HEK293 (cell line): Measurements from ENCODE around the gene GALNT2.

Experiments
- CTCF ChIA-PET: fragments of 350-600 bp; formaldehyde crosslinking; extraction: SDS; loops from one replicate; lab custom pipeline; 2021; ENCODE audit warnings: antibody characterized with exemption; lab: Yijun Ruan, JAX
- POLR2A ChIA-PET: fragments of 300-600 bp; formaldehyde crosslinking; extraction: SDS; loops from one replicate; lab custom pipeline; 2020; ENCODE audit warnings: antibody characterized with exemption, inconsistent platforms; lab: Yijun Ruan, JAX
- H3K27ac ChIP-seq: fragments of 200-500 bp; sonication (Bioruptor generic); 2 replicates; pipeline ENCODE4 v1.5.1; 2014; ENCODE audit warnings: low read depth, low read length, control low read depth, inconsistent platforms; ENCODE audit errors: extremely low read depth
- H3K36me3 ChIP-seq, 2 experiments: fragments of 200-500 bp in 1 of 2; sonication (Bioruptor generic) in 1 of 2; 1 replicate in 1 of 2; 2 replicates in 1 of 2; pipeline ENCODE4 v1.5.1; 2014 to 2017; ENCODE audit warnings: inconsistent platforms in 2 of 2, low read length in 2 of 2; ENCODE audit not compliant: control insufficient read depth in 2 of 2, insufficient read depth in 1 of 2
- H3K4me1 ChIP-seq: fragments of 200-500 bp; sonication (Bioruptor generic); 2 replicates; pipeline ENCODE4 v1.5.1; 2014; ENCODE audit warnings: mild to moderate bottlenecking, low read length, inconsistent platforms; ENCODE audit not compliant: control insufficient read depth, insufficient read depth
- H3K4me3 ChIP-seq: 2 replicates; pipeline ENCODE4 v1.5.1; 2011; ENCODE audit warnings: low read depth, mild to moderate bottlenecking, control low read depth, low read length, moderate library complexity
- H3K9me3 ChIP-seq: fragments of 200-500 bp; sonication (Bioruptor generic); 2 replicates; pipeline ENCODE4 v1.5.1; 2014; ENCODE audit warnings: low read depth, low read length, inconsistent platforms; ENCODE audit not compliant: control insufficient read depth, insufficient read depth
- KLF1 ChIP-seq: fragments of 450-650 bp; formaldehyde crosslinking; IDR thresholded peaks from 2 replicates; pipeline ENCODE4 v1.5.1; 2016; ENCODE audit warnings: missing biosample characterization, missing genetic modification characterization
- KLF16 ChIP-seq: fragments of 450-650 bp; formaldehyde crosslinking; IDR thresholded peaks from 2 replicates; pipeline ENCODE4 v1.5.1; 2017; ENCODE audit warnings: missing biosample characterization, missing genetic modification characterization
- SP7 ChIP-seq: fragments of 450-650 bp; formaldehyde crosslinking; IDR thresholded peaks from 2 replicates; pipeline ENCODE4 v1.5.1; 2016; ENCODE audit warnings: missing biosample characterization, missing genetic modification characterization
- ZBTB7A ChIP-seq: fragments of 450-650 bp; formaldehyde crosslinking; IDR thresholded peaks from 2 replicates; pipeline ENCODE4 v1.5.1; 2016; ENCODE audit warnings: low read depth, missing biosample characterization, missing genetic modification characterization
- ZIC2 ChIP-seq: fragments of 450-650 bp; formaldehyde crosslinking; IDR thresholded peaks from 2 replicates; pipeline ENCODE4 v1.5.1; 2016; ENCODE audit warnings: missing biosample characterization, missing genetic modification characterization
- ZNF16 ChIP-seq: fragments of 450-650 bp; formaldehyde crosslinking; IDR thresholded peaks from 2 replicates; pipeline ENCODE4 v1.5.1; 2016; ENCODE audit warnings: low read depth, missing biosample characterization, missing genetic modification characterization
- ZNF202 ChIP-seq: fragments of 450-650 bp; formaldehyde crosslinking; IDR thresholded peaks from 2 replicates; pipeline ENCODE4 v1.5.1; 2016; ENCODE audit warnings: missing biosample characterization, missing genetic modification characterization, borderline replicate concordance
- ZNF214 ChIP-seq: fragments of 450-650 bp; formaldehyde crosslinking; IDR thresholded peaks from 2 replicates; pipeline ENCODE4 v1.5.1; 2017; ENCODE audit warnings: missing biosample characterization, mild to moderate bottlenecking, missing genetic modification characterization, borderline replicate concordance
- ZNF292 ChIP-seq: fragments of 450-650 bp; formaldehyde crosslinking; IDR thresholded peaks from 2 replicates; pipeline ENCODE4 v1.5.1; 2016; ENCODE audit warnings: low read depth, missing biosample characterization, missing genetic modification characterization, borderline replicate concordance
- ZNF335 ChIP-seq: fragments of 450-650 bp; formaldehyde crosslinking; conservative IDR thresholded peaks from 2 replicates; pipeline ENCODE4 v1.5.1; 2016; ENCODE audit warnings: missing biosample characterization, missing genetic modification characterization
- ZNF350 ChIP-seq: fragments of 450-650 bp; formaldehyde crosslinking; IDR thresholded peaks from 2 replicates; pipeline ENCODE4 v1.5.0; 2017; ENCODE audit warnings: missing biosample characterization, mild to moderate bottlenecking, missing genetic modification characterization
- ZNF510 ChIP-seq: fragments of 450-650 bp; formaldehyde crosslinking; IDR thresholded peaks from 2 replicates; pipeline ENCODE4 v1.5.1; 2018; ENCODE audit warnings: mild to moderate bottlenecking, missing genetic modification characterization, missing biosample characterization; ENCODE audit not compliant: insufficient replicate concordance
- ZNF747 ChIP-seq: fragments of 450-650 bp; formaldehyde crosslinking; IDR thresholded peaks from 2 replicates; pipeline ENCODE4 v1.5.1; 2016; ENCODE audit warnings: missing biosample characterization, missing genetic modification characterization
- TF ChIP-seq, protein P1 (sequence below): fragments of 450-650 bp; formaldehyde crosslinking; IDR thresholded peaks from 2 replicates; pipeline ENCODE4 v1.5.1; 2017; ENCODE audit warnings: missing biosample characterization, missing genetic modification characterization
- TF ChIP-seq, protein P2 (sequence below): fragments of 450-650 bp; formaldehyde crosslinking; IDR thresholded peaks from 2 replicates; pipeline ENCODE4 v1.5.1; 2017; ENCODE audit warnings: missing biosample characterization, missing genetic modification characterization
- TF ChIP-seq, protein P3 (sequence below): fragments of 450-650 bp; formaldehyde crosslinking; IDR thresholded peaks from 2 replicates; pipeline ENCODE4 v1.5.1; 2016; ENCODE audit warnings: missing biosample characterization, missing genetic modification characterization
- TF ChIP-seq, protein P4 (sequence below): fragments of 450-650 bp; formaldehyde crosslinking; IDR thresholded peaks from 2 replicates; pipeline ENCODE4 v1.5.1; 2017; ENCODE audit warnings: missing biosample characterization, mild to moderate bottlenecking, missing genetic modification characterization, moderate library complexity
- TF ChIP-seq, protein P5 (sequence below): fragments of 450-650 bp; formaldehyde crosslinking; IDR thresholded peaks from 2 replicates; pipeline ENCODE4 v1.5.1; 2016; ENCODE audit warnings: missing biosample characterization, missing genetic modification characterization, borderline replicate concordance
- TF ChIP-seq, protein P6 (sequence below): IDR thresholded peaks from 2 replicates; pipeline ENCODE4 v1.6.1; 2011; ENCODE audit warnings: mild to moderate bottlenecking, low read depth, low read length, borderline replicate concordance

GALNT2 gene

DNA sequence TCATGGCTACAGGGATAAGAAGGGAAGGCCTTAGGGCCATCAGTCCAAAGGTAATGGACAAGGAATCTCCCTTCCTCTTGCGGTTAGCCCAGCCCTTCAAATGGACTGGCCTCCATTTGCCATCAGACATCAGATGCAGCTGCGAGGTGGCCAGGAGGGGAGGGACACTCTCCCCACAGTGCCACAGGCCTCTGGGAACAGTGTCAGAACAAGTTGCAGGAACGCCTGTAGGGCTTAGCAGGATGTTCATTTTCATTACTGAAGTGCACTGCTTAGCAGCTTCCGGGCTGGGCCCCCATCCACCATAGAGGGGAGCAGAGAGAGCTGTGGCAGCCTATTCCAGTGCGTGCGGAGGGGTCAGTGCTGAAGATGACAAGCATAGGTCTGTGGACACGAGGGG is 127.5 kb downstream of the GALNT2 start:
- no peak overlapping the region for H3K27ac ChIP-seq
- no peak for TF ChIP-seq ZNF202
- no peak for TF ChIP-seq ZNF350 (tag by site-specific recombination)
- no peak for TF ChIP-seq ZNF214
- TF ChIP-seq, protein P1, sequence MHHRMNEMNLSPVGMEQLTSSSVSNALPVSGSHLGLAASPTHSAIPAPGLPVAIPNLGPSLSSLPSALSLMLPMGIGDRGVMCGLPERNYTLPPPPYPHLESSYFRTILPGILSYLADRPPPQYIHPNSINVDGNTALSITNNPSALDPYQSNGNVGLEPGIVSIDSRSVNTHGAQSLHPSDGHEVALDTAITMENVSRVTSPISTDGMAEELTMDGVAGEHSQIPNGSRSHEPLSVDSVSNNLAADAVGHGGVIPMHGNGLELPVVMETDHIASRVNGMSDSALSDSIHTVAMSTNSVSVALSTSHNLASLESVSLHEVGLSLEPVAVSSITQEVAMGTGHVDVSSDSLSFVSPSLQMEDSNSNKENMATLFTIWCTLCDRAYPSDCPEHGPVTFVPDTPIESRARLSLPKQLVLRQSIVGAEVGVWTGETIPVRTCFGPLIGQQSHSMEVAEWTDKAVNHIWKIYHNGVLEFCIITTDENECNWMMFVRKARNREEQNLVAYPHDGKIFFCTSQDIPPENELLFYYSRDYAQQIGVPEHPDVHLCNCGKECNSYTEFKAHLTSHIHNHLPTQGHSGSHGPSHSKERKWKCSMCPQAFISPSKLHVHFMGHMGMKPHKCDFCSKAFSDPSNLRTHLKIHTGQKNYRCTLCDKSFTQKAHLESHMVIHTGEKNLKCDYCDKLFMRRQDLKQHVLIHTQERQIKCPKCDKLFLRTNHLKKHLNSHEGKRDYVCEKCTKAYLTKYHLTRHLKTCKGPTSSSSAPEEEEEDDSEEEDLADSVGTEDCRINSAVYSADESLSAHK (tag by site-specific recombination): no peak
- no peak for TF ChIP-seq KLF1 (tag by site-specific recombination)
- TF ChIP-seq, protein P2, sequence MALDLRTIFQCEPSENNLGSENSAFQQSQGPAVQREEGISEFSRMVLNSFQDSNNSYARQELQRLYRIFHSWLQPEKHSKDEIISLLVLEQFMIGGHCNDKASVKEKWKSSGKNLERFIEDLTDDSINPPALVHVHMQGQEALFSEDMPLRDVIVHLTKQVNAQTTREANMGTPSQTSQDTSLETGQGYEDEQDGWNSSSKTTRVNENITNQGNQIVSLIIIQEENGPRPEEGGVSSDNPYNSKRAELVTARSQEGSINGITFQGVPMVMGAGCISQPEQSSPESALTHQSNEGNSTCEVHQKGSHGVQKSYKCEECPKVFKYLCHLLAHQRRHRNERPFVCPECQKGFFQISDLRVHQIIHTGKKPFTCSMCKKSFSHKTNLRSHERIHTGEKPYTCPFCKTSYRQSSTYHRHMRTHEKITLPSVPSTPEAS (tag by site-specific recombination): no peak
- no peak for TF ChIP-seq KLF16 (tag by site-specific recombination)
- TF ChIP-seq SP7 (tag by site-specific recombination): no peak
- TF ChIP-seq ZNF747 (tag by site-specific recombination): no peak
- TF ChIP-seq, protein P3, sequence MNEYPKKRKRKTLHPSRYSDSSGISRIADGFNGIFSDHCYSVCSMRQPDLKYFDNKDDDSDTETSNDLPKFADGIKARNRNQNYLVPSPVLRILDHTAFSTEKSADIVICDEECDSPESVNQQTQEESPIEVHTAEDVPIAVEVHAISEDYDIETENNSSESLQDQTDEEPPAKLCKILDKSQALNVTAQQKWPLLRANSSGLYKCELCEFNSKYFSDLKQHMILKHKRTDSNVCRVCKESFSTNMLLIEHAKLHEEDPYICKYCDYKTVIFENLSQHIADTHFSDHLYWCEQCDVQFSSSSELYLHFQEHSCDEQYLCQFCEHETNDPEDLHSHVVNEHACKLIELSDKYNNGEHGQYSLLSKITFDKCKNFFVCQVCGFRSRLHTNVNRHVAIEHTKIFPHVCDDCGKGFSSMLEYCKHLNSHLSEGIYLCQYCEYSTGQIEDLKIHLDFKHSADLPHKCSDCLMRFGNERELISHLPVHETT: no peak
- TF ChIP-seq ZNF510 (tag by site-specific recombination): no peak
- TF ChIP-seq, protein P4, sequence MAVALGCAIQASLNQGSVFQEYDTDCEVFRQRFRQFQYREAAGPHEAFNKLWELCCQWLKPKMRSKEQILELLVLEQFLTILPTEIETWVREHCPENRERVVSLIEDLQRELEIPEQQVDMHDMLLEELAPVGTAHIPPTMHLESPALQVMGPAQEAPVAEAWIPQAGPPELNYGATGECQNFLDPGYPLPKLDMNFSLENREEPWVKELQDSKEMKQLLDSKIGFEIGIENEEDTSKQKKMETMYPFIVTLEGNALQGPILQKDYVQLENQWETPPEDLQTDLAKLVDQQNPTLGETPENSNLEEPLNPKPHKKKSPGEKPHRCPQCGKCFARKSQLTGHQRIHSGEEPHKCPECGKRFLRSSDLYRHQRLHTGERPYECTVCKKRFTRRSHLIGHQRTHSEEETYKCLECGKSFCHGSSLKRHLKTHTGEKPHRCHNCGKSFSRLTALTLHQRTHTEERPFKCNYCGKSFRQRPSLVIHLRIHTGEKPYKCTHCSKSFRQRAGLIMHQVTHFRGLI (tag by site-specific recombination): no peak
- TF ChIP-seq, all 188 proteins: peak for 0
- ChIA-PET POLR2A (no interaction called here), CTCF (interaction anchor here (1.1 kb wide), 1 partner anchor 95 kb away, joined by 3 read pairs; no protein-coding TSS in a partner anchor)
- no peaks in the 10 kb centered on the region for H3K9me3 ChIP-seq
- H3K4me3 ChIP-seq: no peak overlapping the region
- peaks cover 2% of the 10 kb centered on the region; the same call in 1 of the 2 replicates for H3K4me1 ChIP-seq
- H3K36me3 ChIP-seq: no peaks in the 10 kb centered on the region

DNA sequence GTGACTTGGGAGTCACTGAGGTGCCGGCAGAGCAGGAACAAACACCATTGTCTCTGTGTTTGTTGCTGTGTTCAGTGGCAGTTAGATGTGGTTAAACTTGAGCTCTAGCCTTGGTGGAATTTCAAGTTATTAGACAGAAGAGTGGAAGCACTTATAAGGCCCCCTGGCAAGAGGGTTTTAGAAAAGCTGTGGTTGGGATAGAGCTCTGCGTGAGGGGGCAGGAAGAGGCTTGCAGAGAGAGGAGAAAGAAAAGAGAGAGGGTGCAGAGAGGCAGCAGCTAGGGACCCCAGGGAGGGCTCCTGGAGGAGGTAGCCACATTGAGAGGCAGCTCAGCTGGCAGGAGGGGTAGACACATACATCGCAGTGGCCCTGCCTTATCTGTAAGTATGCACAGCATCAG is 128.2 kb downstream of the GALNT2 start:
- Histone ChIP-seq H3K4me3 (no peak overlapping the region), H3K4me1 (no peaks in the 10 kb centered on the region), H3K27ac (no peak overlapping the region), H3K9me3 (no peaks in the 10 kb centered on the region), H3K36me3 (no peaks in the 10 kb centered on the region)
- TF ChIP-seq, protein P5, sequence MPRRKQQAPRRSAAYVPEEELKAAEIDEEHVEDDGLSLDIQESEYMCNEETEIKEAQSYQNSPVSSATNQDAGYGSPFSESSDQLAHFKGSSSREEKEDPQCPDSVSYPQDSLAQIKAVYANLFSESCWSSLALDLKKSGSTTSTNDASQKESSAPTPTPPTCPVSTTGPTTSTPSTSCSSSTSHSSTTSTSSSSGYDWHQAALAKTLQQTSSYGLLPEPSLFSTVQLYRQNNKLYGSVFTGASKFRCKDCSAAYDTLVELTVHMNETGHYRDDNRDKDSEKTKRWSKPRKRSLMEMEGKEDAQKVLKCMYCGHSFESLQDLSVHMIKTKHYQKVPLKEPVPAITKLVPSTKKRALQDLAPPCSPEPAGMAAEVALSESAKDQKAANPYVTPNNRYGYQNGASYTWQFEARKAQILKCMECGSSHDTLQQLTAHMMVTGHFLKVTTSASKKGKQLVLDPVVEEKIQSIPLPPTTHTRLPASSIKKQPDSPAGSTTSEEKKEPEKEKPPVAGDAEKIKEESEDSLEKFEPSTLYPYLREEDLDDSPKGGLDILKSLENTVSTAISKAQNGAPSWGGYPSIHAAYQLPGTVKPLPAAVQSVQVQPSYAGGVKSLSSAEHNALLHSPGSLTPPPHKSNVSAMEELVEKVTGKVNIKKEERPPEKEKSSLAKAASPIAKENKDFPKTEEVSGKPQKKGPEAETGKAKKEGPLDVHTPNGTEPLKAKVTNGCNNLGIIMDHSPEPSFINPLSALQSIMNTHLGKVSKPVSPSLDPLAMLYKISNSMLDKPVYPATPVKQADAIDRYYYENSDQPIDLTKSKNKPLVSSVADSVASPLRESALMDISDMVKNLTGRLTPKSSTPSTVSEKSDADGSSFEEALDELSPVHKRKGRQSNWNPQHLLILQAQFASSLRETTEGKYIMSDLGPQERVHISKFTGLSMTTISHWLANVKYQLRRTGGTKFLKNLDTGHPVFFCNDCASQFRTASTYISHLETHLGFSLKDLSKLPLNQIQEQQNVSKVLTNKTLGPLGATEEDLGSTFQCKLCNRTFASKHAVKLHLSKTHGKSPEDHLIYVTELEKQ (tag by site-specific recombination): no peak
- TF ChIP-seq, protein P6, sequence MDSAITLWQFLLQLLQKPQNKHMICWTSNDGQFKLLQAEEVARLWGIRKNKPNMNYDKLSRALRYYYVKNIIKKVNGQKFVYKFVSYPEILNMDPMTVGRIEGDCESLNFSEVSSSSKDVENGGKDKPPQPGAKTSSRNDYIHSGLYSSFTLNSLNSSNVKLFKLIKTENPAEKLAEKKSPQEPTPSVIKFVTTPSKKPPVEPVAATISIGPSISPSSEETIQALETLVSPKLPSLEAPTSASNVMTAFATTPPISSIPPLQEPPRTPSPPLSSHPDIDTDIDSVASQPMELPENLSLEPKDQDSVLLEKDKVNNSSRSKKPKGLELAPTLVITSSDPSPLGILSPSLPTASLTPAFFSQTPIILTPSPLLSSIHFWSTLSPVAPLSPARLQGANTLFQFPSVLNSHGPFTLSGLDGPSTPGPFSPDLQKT: no peak
- TF ChIP-seq ZNF292 (no peak), ZNF16 (tag by site-specific recombination) (no peak), ZNF335 (no peak), ZBTB7A (tag by site-specific recombination) (no peak), ZIC2 (tag by site-specific recombination) (peak; percentile 85)
- ChIA-PET POLR2A (no interaction called here), CTCF (no interaction called here)
